ENCODE measurements around the gene AFAP1. TPM values are rescaled to one million over a fixed set of nuclear protein-coding genes. Genes with fewer than 3 reads are reported as not detected.

The AFAP1 gene
- polyA plus RNA-seq, 1 donor (not counting 4 experiments of a cell fraction or from before 2014, with no cell fraction given), result 7.6 TPM

- FAIRE-seq, result no peak
These were observed 134.8 kb downstream of the AFAP1 start for GRCh38 chr4:7804756-7805385.

GRCh38 chr4:7803992-7804755 is 135.5 kb downstream of the AFAP1 start:
- dilution Hi-C loops (cut with MboI; ENCODE audit: extremely low pct_ligation_motif_present, low sequenced_read_pairs), result no loop called here
- peak; percentile 19 for DNase-seq (ENCODE audit: low read depth, low spot score)
- Histone ChIP-seq H3K79me2 (ENCODE audit: control insufficient read depth, insufficient read depth, low read length) (no peaks in the 10 kb centered on the region), H3K27ac (ENCODE audit: control insufficient read depth, insufficient read depth, low read length) (no peak overlapping the region), H3K4me3 (ENCODE audit: control insufficient read depth in 2 of 3, extremely low read depth in 1 of 3, insufficient read depth in 2 of 3, low read depth in 1 of 3, low read length in 3 of 3) (no peak overlapping the region), H2AFZ (ENCODE audit: control insufficient read depth, low read length) (no peak overlapping the region), H3K4me2 (ENCODE audit: control insufficient read depth, extremely low read depth, insufficient read depth, low read depth, low read length) (no peak overlapping the region), H3K4me1 (ENCODE audit: control insufficient read depth, extremely low read depth, insufficient read depth, low read length) (peaks cover 5% of the 10 kb centered on the region), H3K36me3 (ENCODE audit: control insufficient read depth in 2 of 2, extremely low read depth in 1 of 2, insufficient read depth in 2 of 2, low read length in 2 of 2) (peaks cover 28 to 37% of the 10 kb centered on the region in 2 experiments), H3K9me3 (ENCODE audit: control insufficient read depth, low read depth, low read length) (peaks cover 16% of the 10 kb centered on the region), H3K9me1 (ENCODE audit: control insufficient read depth, extremely low read depth, insufficient read depth, low read length) (no peaks in the 10 kb centered on the region), H4K20me1 (ENCODE audit: control insufficient read depth, extremely low read depth, insufficient read depth, low read length) (no peaks in the 10 kb centered on the region), H3K27me3 (ENCODE audit: control insufficient read depth, extremely low read depth, insufficient read depth, low read length) (no peaks in the 10 kb centered on the region), H3K9ac (ENCODE audit: control insufficient read depth, extremely low read depth, insufficient read depth, low read length) (no peak overlapping the region)
- peak; percentile 77 for FAIRE-seq
- TF ChIP-seq EZH2 (IDR thresholded peaks at IDR 0.05; ENCODE audit: low read length) (no peak), CTCF (optimal IDR thresholded peaks at IDR 0.05 in 1 of 3, IDR thresholded peaks at IDR 0.05 in 1 of 3, conservative IDR thresholded peaks at IDR 0.05 in 1 of 3; ENCODE audit: extremely low read depth in 1 of 3, insufficient read depth in 2 of 3, low read length in 3 of 3) (peak; percentile 96 to 98 (median 98))

More at GRCh38 chr4:7804756-7805385, 134.8 kb downstream of the AFAP1 start:
- Histone ChIP-seq H3K4me2 (ENCODE audit: control insufficient read depth, extremely low read depth, insufficient read depth, low read depth, low read length) (no peak overlapping the region), H3K9ac (ENCODE audit: control insufficient read depth, extremely low read depth, insufficient read depth, low read length) (no peak overlapping the region), H3K9me1 (ENCODE audit: control insufficient read depth, extremely low read depth, insufficient read depth, low read length) (no peaks in the 10 kb centered on the region), H3K4me1 (ENCODE audit: control insufficient read depth, extremely low read depth, insufficient read depth, low read length) (peaks cover 5% of the 10 kb centered on the region), H3K79me2 (ENCODE audit: control insufficient read depth, insufficient read depth, low read length) (no peaks in the 10 kb centered on the region), H2AFZ (ENCODE audit: control insufficient read depth, low read length) (no peak overlapping the region), H3K4me3 (ENCODE audit: control insufficient read depth in 2 of 3, extremely low read depth in 1 of 3, insufficient read depth in 2 of 3, low read depth in 1 of 3, low read length in 3 of 3) (no peak overlapping the region), H4K20me1 (ENCODE audit: control insufficient read depth, extremely low read depth, insufficient read depth, low read length) (no peaks in the 10 kb centered on the region), H3K27me3 (ENCODE audit: control insufficient read depth, extremely low read depth, insufficient read depth, low read length) (no peaks in the 10 kb centered on the region), H3K36me3 (ENCODE audit: control insufficient read depth in 2 of 2, extremely low read depth in 1 of 2, insufficient read depth in 2 of 2, low read length in 2 of 2) (peaks cover 28 to 34% of the 10 kb centered on the region in 2 experiments), H3K27ac (ENCODE audit: control insufficient read depth, insufficient read depth, low read length) (no peak overlapping the region), H3K9me3 (ENCODE audit: control insufficient read depth, low read depth, low read length) (peaks cover 18% of the 10 kb centered on the region)
- dilution Hi-C loops (cut with MboI; ENCODE audit: extremely low pct_ligation_motif_present, low sequenced_read_pairs), result no loop called here
- DNase-seq (ENCODE audit: low read depth, low spot score), result no peak
- TF ChIP-seq EZH2 (IDR thresholded peaks at IDR 0.05; ENCODE audit: low read length) (no peak), CTCF (optimal IDR thresholded peaks at IDR 0.05 in 1 of 3, IDR thresholded peaks at IDR 0.05 in 1 of 3, conservative IDR thresholded peaks at IDR 0.05 in 1 of 3; ENCODE audit: extremely low read depth in 1 of 3, insufficient read depth in 2 of 3, low read length in 3 of 3) (no peak)
